HCT116 (cell line): ENCODE data around the gene RAB8A.

ENCODE experiments used
- CTCF ChIP-seq, 3 experiments: fragments of 200-600 bp in 1 of 3; sonication (generic) in 1 of 3; IDR thresholded peaks in 2 of 3; conservative IDR thresholded peaks in 1 of 3; 2 replicates each; pipeline ENCODE4 v1.5.1; 2012 to 2017; ENCODE audit warnings: low read depth in 2 of 3, low read length in 2 of 3, antibody characterized with exemption in 1 of 3, borderline replicate concordance in 1 of 3, control low read depth in 1 of 3, mild to moderate bottlenecking in 1 of 3, mixed read lengths in 1 of 3, mixed run types in 1 of 3, moderate library complexity in 1 of 3; ENCODE audit not compliant: insufficient read depth in 1 of 3
- EGR1 ChIP-seq: IDR thresholded peaks from 2 replicates; pipeline ENCODE4 v1.6.1; 2012; ENCODE audit warnings: low read depth
- ELF1 ChIP-seq: IDR thresholded peaks from 2 replicates; pipeline ENCODE4 v1.6.1; 2012; ENCODE audit warnings: low read depth, borderline replicate concordance
- JUND ChIP-seq: IDR thresholded peaks from 2 replicates; pipeline ENCODE4 v1.6.1; 2012
- MAX ChIP-seq: IDR thresholded peaks from 2 replicates; pipeline ENCODE4 v1.6.1; 2012
- POLR2A ChIP-seq: IDR thresholded peaks from 2 replicates; pipeline ENCODE4 v1.7.0; 2011; ENCODE audit warnings: borderline replicate concordance; ENCODE audit not compliant: insufficient read depth, insufficient read length; ENCODE audit errors: extremely low read depth
- REST ChIP-seq: IDR thresholded peaks from 2 replicates; pipeline ENCODE4 v1.6.1; 2012; ENCODE audit warnings: low read depth
- SIN3A ChIP-seq: IDR thresholded peaks from 2 replicates; pipeline ENCODE4 v1.6.1; 2012; ENCODE audit warnings: low read depth
- SP1 ChIP-seq: IDR thresholded peaks from 2 replicates; pipeline ENCODE4 v1.6.1; 2012; ENCODE audit warnings: low read depth

- peak; percentile 76 for TF ChIP-seq JUND
- no peak for TF ChIP-seq CTCF (IDR thresholded peaks at IDR 0.05 in 2 of 3, conservative IDR thresholded peaks at IDR 0.05 in 1 of 3; ENCODE audit: borderline replicate concordance in 1 of 3, insufficient read depth in 1 of 3, low read depth in 2 of 3, low read length in 2 of 3)
- TF ChIP-seq MAX: peak; percentile 64
- no peak for TF ChIP-seq REST
- peak; percentile 71 for TF ChIP-seq SP1
- no peak for TF ChIP-seq SIN3A
- no peak for TF ChIP-seq POLR2A
- no peak for TF ChIP-seq ELF1
- peak; percentile 61 for TF ChIP-seq EGR1
These were observed 50.2 kb downstream of the RAB8A start for GRCh38 chr19:16161840-16162239.
